Measurements from ENCODE around the gene BNC2. TPM values are rescaled to one million over a fixed set of nuclear protein-coding genes. Genes with fewer than 3 reads are reported as not detected.
A peak's percentile ranks its signal among the peaks of the same experiment; 100 is the strongest.

Gene BNC2
- total and polyA plus RNA-seq, 2 experiments from 2014 or later = 13.8 to 18.5 TPM

GRCh38 chr9:16773617-16774016 lies 96.9 kb downstream of the BNC2 start:
- no peaks in the 10 kb centered on the region for H3K4me1 ChIP-seq (ENCODE audit: insufficient read depth)
- TF ChIP-seq EZH2phosphoT487 (IDR thresholded peaks at IDR 0.05; ENCODE audit: insufficient read depth, low read depth) (no peak), EZH2 (IDR thresholded peaks at IDR 0.05; ENCODE audit: insufficient read depth, poor library complexity, severe bottlenecking) (no peak)
- H4K20me1 ChIP-seq (ENCODE audit: insufficient read depth) = no peaks in the 10 kb centered on the region
- no peak overlapping the region for H3K9ac ChIP-seq
- DNase-seq = no peak
- H3K4me3 ChIP-seq = no peak overlapping the region
- 98 to 99% methylated on average over 5 of the region's 5 CpGs for WGBS, 2 experiments (ENCODE audit: low coverage in 1 of 2, low lambda C conversion rate in 2 of 2, missing lambda C conversion rate in 2 of 2)
- no peak overlapping the region for H2AFZ ChIP-seq
- no peaks in the 10 kb centered on the region; the same call in 1 of the 2 replicates for H3F3A ChIP-seq (ENCODE audit: insufficient read depth)
- H3K79me2 ChIP-seq (ENCODE audit: insufficient read depth) = peaks cover 76% of the 10 kb centered on the region
- no peak overlapping the region for H3K27ac ChIP-seq
- H3K9me2 ChIP-seq (ENCODE audit: insufficient read depth) = no peaks in the 10 kb centered on the region
- in situ Hi-C loops (cut with MboI) = no loop called here
- no peaks in the 10 kb centered on the region for H3K36me3 ChIP-seq (ENCODE audit: low read depth)
- H3K27me3 ChIP-seq (replicated peaks; ENCODE audit: insufficient read depth) = no peaks in the 10 kb centered on the region
- H3K4me2 ChIP-seq (ENCODE audit: unreplicated experiment) = no peak overlapping the region
- no peaks in the 10 kb centered on the region for H3K9me3 ChIP-seq (ENCODE audit: low read depth)

- H3K4me1 ChIP-seq (ENCODE audit: insufficient read depth) = no peaks in the 10 kb centered on the region
- H3K4me2 ChIP-seq (ENCODE audit: unreplicated experiment) = no peak overlapping the region
- H3K27me3 ChIP-seq (replicated peaks; ENCODE audit: insufficient read depth) = no peaks in the 10 kb centered on the region
- in situ Hi-C loops (cut with MboI) = no loop called here
- WGBS, 2 experiments (ENCODE audit: low coverage in 1 of 2, low lambda C conversion rate in 2 of 2, missing lambda C conversion rate in 2 of 2) = 84 to 89% methylated on average over 4 of the region's 4 CpGs
- H3K9me3 ChIP-seq (ENCODE audit: low read depth) = no peaks in the 10 kb centered on the region
- H3K4me3 ChIP-seq = no peak overlapping the region
- H4K20me1 ChIP-seq (ENCODE audit: insufficient read depth) = no peaks in the 10 kb centered on the region
- H3F3A ChIP-seq (ENCODE audit: insufficient read depth) = no peaks in the 10 kb centered on the region; the same call in 1 of the 2 replicates
- H3K9me2 ChIP-seq (ENCODE audit: insufficient read depth) = no peaks in the 10 kb centered on the region
- no peak for DNase-seq
- no peaks in the 10 kb centered on the region for H3K36me3 ChIP-seq (ENCODE audit: low read depth)
- H2AFZ ChIP-seq = no peak overlapping the region
- peaks cover 76% of the 10 kb centered on the region for H3K79me2 ChIP-seq (ENCODE audit: insufficient read depth)
- TF ChIP-seq EZH2 (IDR thresholded peaks at IDR 0.05; ENCODE audit: insufficient read depth, poor library complexity, severe bottlenecking) (no peak), EZH2phosphoT487 (IDR thresholded peaks at IDR 0.05; ENCODE audit: insufficient read depth, low read depth) (no peak)
- no peak overlapping the region for H3K27ac ChIP-seq
- H3K9ac ChIP-seq = no peak overlapping the region
These were observed 97.4 kb downstream of the BNC2 start for GRCh38 chr9:16773116-16773515.

GRCh38 chr9:16771356-16771755 lies 99.1 kb downstream of the BNC2 start:
- TF ChIP-seq EZH2phosphoT487 (IDR thresholded peaks at IDR 0.05; ENCODE audit: insufficient read depth, low read depth) = no peak
- TF ChIP-seq EZH2 (IDR thresholded peaks at IDR 0.05; ENCODE audit: insufficient read depth, poor library complexity, severe bottlenecking) = no peak
- peaks cover 76% of the 10 kb centered on the region for H3K79me2 ChIP-seq (ENCODE audit: insufficient read depth)
- H2AFZ ChIP-seq = no peak overlapping the region
- no peaks in the 10 kb centered on the region for H3F3A ChIP-seq (ENCODE audit: insufficient read depth)
- H3K4me2 ChIP-seq (ENCODE audit: unreplicated experiment) = no peak overlapping the region
- peak; percentile 24 for DNase-seq
- no peaks in the 10 kb centered on the region for H3K27me3 ChIP-seq (replicated peaks; ENCODE audit: insufficient read depth)
- no peaks in the 10 kb centered on the region for H3K36me3 ChIP-seq (ENCODE audit: low read depth)
- H3K9ac ChIP-seq = no peak overlapping the region
- no peaks in the 10 kb centered on the region for H3K9me3 ChIP-seq (ENCODE audit: low read depth)
- in situ Hi-C loops (cut with MboI) = no loop called here
- H3K4me1 ChIP-seq (ENCODE audit: insufficient read depth) = no peaks in the 10 kb centered on the region
- H3K9me2 ChIP-seq (ENCODE audit: insufficient read depth) = no peaks in the 10 kb centered on the region
- H3K27ac ChIP-seq = no peak overlapping the region
- 63 to 74% methylated on average over 1 of the region's 1 CpG for WGBS, 2 experiments (ENCODE audit: low coverage in 1 of 2, low lambda C conversion rate in 2 of 2, missing lambda C conversion rate in 2 of 2)
- H4K20me1 ChIP-seq (ENCODE audit: insufficient read depth) = no peaks in the 10 kb centered on the region
- H3K4me3 ChIP-seq = no peak overlapping the region

GRCh38 chr9:16769291-16769690 lies 101.2 kb downstream of the BNC2 start:
- Histone ChIP-seq H3K9me3 (ENCODE audit: low read depth) (no peaks in the 10 kb centered on the region), H3K27ac (no peak overlapping the region), H3K27me3 (replicated peaks; ENCODE audit: insufficient read depth) (no peaks in the 10 kb centered on the region), H3K9me2 (ENCODE audit: insufficient read depth) (no peaks in the 10 kb centered on the region), H3K9ac (no peak overlapping the region), H3K4me1 (ENCODE audit: insufficient read depth) (no peaks in the 10 kb centered on the region), H3K79me2 (ENCODE audit: insufficient read depth) (peaks cover 74% of the 10 kb centered on the region), H3K36me3 (ENCODE audit: low read depth) (no peaks in the 10 kb centered on the region), H2AFZ (no peak overlapping the region), H4K20me1 (ENCODE audit: insufficient read depth) (no peaks in the 10 kb centered on the region), H3K4me3 (no peak overlapping the region), H3K4me2 (ENCODE audit: unreplicated experiment) (no peak overlapping the region), H3F3A (ENCODE audit: insufficient read depth) (no peaks in the 10 kb centered on the region)
- TF ChIP-seq EZH2 (IDR thresholded peaks at IDR 0.05; ENCODE audit: insufficient read depth, poor library complexity, severe bottlenecking) (no peak), EZH2phosphoT487 (IDR thresholded peaks at IDR 0.05; ENCODE audit: insufficient read depth, low read depth) (no peak)
- 97 to 98% methylated on average over 5 of the region's 5 CpGs for WGBS, 2 experiments (ENCODE audit: low coverage in 1 of 2, low lambda C conversion rate in 2 of 2, missing lambda C conversion rate in 2 of 2)
- in situ Hi-C loops (cut with MboI) = no loop called here
- no peak for DNase-seq

- TF ChIP-seq EZH2phosphoT487 (IDR thresholded peaks at IDR 0.05; ENCODE audit: insufficient read depth, low read depth) = no peak
- TF ChIP-seq EZH2 (IDR thresholded peaks at IDR 0.05; ENCODE audit: insufficient read depth, poor library complexity, severe bottlenecking) = no peak
- Histone ChIP-seq H4K20me1 (ENCODE audit: insufficient read depth) (no peaks in the 10 kb centered on the region), H2AFZ (no peak overlapping the region), H3K4me3 (no peak overlapping the region), H3K36me3 (ENCODE audit: low read depth) (no peaks in the 10 kb centered on the region), H3K9ac (no peak overlapping the region), H3K4me1 (ENCODE audit: insufficient read depth) (no peaks in the 10 kb centered on the region), H3K9me2 (ENCODE audit: insufficient read depth) (no peaks in the 10 kb centered on the region), H3K79me2 (ENCODE audit: insufficient read depth) (peaks cover 74% of the 10 kb centered on the region), H3K9me3 (ENCODE audit: low read depth) (no peaks in the 10 kb centered on the region), H3K27ac (no peak overlapping the region), H3F3A (ENCODE audit: insufficient read depth) (no peaks in the 10 kb centered on the region), H3K4me2 (ENCODE audit: unreplicated experiment) (no peak overlapping the region), H3K27me3 (replicated peaks; ENCODE audit: insufficient read depth) (no peaks in the 10 kb centered on the region)
- no peak for DNase-seq
- in situ Hi-C loops (cut with MboI) = no loop called here
- 86 to 88% methylated on average over 6 of the region's 6 CpGs for WGBS, 2 experiments (ENCODE audit: low coverage in 1 of 2, low lambda C conversion rate in 2 of 2, missing lambda C conversion rate in 2 of 2)
These were observed 101.7 kb downstream of the BNC2 start for GRCh38 chr9:16768816-16769215.

Data from GM23248 (cell line).